NCI-H1930 (cell line): ENCODE data around the gene RFX3.

Experiments
- DNase-seq, 2 experiments: peaks; one replicate each; lab custom pipeline; 2025; lab: John Stamatoyannopoulos, UW

RFX3 gene

GRCh38 chr9:3434594-3434993 is 91.2 kb downstream of the RFX3 start:
- no peak for DNase-seq

DNA sequence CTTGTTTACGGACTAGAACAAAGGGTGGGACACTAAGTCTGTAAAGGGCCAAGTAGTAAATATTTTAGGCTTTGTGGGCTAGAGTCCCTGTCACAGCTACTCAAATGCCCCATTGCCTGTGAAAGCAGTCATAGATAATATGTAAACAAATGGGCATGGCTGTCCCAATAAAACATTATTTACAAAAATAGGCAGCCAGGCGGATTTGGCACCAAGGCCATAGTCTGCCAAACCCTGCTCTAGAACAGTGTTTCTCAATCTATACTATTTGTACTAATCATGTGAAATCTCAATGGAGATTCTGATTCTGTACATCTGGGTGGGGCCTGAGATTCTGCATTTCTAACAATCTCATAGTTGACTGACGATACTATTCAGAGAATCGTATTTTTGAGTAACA is 92.0 kb downstream of the RFX3 start:
- DNase-seq: no peak

DNA sequence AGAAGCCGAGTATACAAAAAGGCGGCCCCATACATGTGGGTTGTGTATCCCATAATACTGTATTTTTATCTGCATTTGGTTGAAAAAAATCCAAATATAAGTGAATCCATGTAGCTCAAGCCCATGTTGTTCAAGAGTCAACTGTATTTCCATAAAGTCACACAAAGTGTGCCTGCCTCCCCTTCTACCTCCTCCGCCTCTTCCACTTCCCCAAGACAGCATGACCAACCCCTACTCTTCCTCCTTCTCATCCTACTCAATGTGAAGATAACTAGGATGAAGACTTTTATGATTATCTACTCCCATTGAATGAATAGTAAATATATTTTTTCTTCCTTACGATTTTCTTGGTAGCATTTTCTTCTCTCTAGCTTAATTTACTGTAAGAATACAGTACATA is 92.7 kb downstream of the RFX3 start:
- DNase-seq: no peak

GRCh38 chr9:3431890-3432289 is 93.9 kb downstream of the RFX3 start:
- no peak for DNase-seq

- DNase-seq: no peak
These were observed 105.9 kb downstream of the RFX3 start for GRCh38 chr9:3419893-3420292.

- no peak for DNase-seq
These were observed 109.9 kb downstream of the RFX3 start for GRCh38 chr9:3415906-3416305.

DNA sequence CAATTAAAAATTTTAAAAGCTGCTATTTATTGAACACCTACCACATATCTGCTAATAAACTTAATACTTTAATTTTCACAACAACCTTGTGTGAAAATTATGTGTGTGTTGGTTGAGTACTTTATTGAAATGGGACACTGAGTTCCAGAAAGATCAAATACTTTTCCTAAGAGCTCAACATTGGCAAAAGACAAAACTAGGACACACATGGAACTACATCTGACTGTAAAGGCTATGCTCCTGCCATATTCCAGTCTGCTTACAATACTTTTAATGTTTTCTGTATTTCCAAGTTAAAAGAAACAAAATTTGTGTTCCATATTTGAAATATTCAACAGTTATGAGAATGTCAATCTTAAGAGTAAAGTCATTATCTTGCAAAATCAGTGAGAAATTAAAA is 111.8 kb downstream of the RFX3 start:
- no peak for DNase-seq

DNA sequence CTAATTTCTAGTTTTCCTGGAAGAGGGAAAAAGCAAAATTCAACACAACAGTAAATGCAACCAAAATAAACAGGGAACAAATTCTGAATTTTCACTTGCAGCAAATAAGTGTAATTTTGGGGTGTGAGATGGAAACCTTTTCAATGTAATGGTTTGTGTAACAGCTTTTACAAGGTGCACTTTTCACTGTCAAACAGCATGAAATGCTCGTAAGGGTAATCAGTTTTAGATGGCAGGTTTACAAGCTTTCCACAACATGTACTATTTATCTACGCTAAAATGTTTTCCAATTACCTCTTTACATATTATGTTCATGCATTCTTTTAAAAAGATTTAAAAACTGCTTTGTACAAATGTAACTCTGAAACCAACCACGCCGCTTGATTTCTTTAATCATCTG is 115.3 kb downstream of the RFX3 start:
- no peak for DNase-seq

- DNase-seq: no peak
These were observed 116.3 kb downstream of the RFX3 start for GRCh38 chr9:3409453-3409852.

- peak in 1 of 2 experiments; percentile 33 for DNase-seq
These were observed 122.5 kb downstream of the RFX3 start for GRCh38 chr9:3403315-3403714.

GRCh38 chr9:3401221-3401954 is 124.4 kb downstream of the RFX3 start:
- DNase-seq: peak; percentile 93 to 97

- no peak for DNase-seq
These were observed 127.6 kb downstream of the RFX3 start for GRCh38 chr9:3398232-3398648.

GRCh38 chr9:3397766-3398165 is 128.0 kb downstream of the RFX3 start:
- DNase-seq: no peak

DNA sequence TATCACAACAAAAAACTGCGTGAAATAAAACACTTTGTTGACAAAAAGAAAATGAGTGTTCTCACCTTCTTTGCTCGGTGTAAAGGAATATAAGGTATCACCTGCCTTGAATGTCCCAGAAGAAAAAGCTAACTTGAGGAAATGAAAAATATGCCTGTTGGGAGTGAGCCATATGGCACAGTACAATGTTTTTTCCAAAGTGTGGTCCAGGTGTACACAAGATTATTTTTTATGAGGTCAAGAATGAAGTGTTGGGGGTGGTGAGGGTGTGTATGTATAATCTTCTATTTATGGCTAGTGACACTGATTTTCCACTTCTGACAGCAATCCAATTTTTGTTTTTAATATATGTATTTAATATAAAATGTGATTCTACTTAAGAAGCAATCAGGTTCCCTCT is 134.4 kb downstream of the RFX3 start:
- no peak for DNase-seq

GRCh38 chr9:3386753-3387152 is 139.0 kb downstream of the RFX3 start:
- no peak for DNase-seq

DNA sequence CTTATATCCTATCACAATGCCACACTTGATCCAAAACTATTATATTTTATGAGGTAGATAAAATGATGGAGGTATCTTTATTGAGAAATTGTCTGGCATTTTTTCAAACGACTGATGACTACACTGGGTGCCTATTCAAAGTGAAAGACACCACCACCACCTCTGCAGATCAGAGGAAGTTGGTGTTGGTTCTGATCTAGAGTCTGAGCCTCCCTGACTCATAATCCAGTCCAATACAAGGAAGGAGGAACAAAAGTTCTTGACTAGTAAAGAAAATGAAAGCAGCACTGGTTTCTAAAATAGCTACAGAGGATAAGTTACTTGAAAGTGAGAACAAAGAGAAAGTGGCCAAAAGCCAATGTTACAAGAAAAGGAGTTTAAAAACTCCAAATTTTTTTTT is 139.9 kb downstream of the RFX3 start:
- no peak for DNase-seq

GRCh38 chr9:3371842-3372241 is 154.0 kb downstream of the RFX3 start:
- no peak for DNase-seq

- DNase-seq: no peak
These were observed 155.1 kb downstream of the RFX3 start for GRCh38 chr9:3370715-3371114.

DNA sequence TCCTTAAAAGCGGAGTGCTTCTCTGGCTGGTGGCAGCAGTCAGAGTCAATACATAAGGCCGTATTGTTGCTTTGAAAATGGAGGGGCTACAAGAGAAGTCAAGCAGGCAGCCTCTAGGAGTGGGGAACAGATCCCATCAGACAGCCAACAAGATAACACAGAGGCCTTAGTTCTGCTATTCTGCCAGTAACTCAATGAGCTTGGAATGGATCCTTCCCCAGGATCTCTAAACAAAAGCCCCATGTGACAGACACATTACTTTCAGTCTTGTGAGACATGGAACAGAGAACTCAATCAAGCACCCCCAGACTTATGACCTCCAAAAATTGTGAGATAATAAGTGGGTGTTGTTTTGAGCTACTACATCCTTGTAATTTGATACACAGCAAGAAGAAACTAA is 158.6 kb downstream of the RFX3 start:
- DNase-seq: no peak

- DNase-seq: no peak
These were observed 164.0 kb downstream of the RFX3 start for GRCh38 chr9:3361689-3362392.

- DNase-seq: no peak
These were observed 164.7 kb downstream of the RFX3 start for GRCh38 chr9:3361116-3361515.

- no peak for DNase-seq
These were observed 165.6 kb downstream of the RFX3 start for GRCh38 chr9:3360245-3360644.

DNA sequence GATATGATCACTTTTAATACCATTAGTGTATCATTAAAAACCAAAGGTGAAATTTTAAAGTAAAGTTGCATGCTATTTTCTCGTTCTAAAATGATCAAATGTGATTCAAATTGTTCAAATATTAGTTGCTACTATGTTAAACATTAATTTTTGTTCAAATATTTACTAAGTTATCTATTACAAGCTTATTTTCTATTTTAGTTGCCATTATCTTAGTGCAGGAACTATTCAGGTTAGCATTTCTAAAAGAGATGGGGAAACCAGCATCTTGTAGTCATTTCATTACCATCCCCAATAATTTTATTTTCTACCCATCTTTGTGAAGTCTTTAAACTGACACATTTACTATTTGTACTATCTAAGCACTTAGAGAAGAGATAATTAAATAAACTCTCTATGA is 166.0 kb downstream of the RFX3 start:
- no peak for DNase-seq
